Measurements from ENCODE around the gene GSG1.
"Not testable (repeated sequence)": the region's sequence is repeated elsewhere in the genome, so short reads cannot be mapped to it uniquely, and the experiment has no call there.

The GSG1 gene

DNA sequence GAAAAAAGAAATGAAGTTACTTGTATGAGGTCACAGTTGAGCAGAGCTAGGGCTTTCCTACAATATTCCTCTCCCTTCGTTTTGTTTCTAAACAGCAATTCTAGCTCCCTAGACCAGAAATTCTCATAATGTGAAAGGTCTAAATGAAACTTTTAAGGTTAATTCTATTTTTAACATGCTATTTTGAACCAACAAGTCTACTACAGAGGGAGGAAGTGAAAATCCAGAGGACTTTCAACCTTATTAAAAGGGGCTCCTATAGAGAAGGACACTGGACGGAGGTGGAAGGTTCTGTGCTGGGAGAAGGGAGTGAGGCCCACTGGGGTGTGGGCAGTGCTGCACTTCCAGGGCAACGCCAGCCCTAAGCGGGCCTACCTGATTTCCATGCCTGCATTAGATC, 13.4 kb downstream of the GSG1 start:
- peaks cover 4% of the 10 kb centered on the region for H3K36me3 ChIP-seq (ENCODE audit: insufficient read depth, insufficient read length, low read length)
- H3K4me3 ChIP-seq (ENCODE audit: insufficient read length, low read depth): no peak overlapping the region
- H3K9ac ChIP-seq (ENCODE audit: insufficient read length, low read depth): no peak overlapping the region
- H3K9me3 ChIP-seq (ENCODE audit: insufficient read depth, low read length): no peaks in the 10 kb centered on the region
- no peaks in the 10 kb centered on the region for H3K27me3 ChIP-seq (ENCODE audit: insufficient read depth, insufficient read length)
- no peak for DNase-seq (ENCODE audit: low read depth, low spot score)
- peaks cover 21% of the 10 kb centered on the region for H3K4me1 ChIP-seq (ENCODE audit: insufficient read depth, insufficient read length)
- TF ChIP-seq YY1 (IDR thresholded peaks at IDR 0.05; ENCODE audit: insufficient read depth, insufficient read length) (no peak), ZNF274 (IDR thresholded peaks at IDR 0.05; ENCODE audit: low read depth, low read length) (no peak), SUZ12 (IDR thresholded peaks at IDR 0.05; ENCODE audit: extremely low read depth, insufficient read depth, insufficient read length) (no peak)

DNA sequence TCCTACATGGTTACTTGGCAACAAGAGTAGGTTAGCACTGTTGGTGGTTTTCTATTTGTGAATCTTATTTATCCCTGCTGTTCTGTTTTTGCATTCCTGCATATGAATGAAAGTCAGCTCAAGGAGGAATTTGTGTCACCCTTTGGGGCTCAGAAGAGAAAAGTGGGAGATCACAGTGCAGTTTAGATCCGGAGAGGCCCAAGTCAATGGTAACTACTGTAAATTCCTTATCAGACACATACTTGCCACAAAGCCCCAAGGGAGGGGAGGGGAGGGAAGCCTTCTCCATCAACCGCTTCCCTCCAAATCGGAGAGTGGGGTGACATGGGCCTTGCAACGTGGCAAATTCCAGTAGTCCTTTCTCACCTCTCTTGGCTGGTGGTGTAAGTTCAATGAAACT, 15.0 kb downstream of the GSG1 start:
- Histone ChIP-seq H3K4me3 (ENCODE audit: insufficient read length, low read depth) (no peak overlapping the region), H3K9ac (ENCODE audit: insufficient read length, low read depth) (peak overlapping the region; percentile 7)

DNA sequence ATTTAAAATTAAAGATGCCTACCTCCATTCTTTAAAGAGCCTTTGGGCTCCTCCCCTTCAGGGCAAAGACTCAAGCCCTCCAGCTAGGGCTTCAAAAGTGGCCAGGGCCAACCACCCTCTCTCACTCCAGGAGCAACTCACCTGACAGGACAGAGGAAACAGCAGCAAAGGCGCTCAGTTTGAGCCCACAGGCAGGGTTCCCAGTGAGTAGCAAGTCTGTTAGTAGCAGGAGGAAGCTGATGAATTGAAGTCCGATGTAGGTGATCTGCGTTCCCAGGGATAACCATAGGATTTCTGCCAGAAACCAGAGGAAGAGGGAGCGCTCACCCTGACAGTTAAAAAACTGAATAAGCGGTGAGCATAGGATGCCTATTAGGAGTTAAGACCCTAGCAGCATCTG, 15.7 kb downstream of the GSG1 start:
- H3K9ac ChIP-seq (ENCODE audit: insufficient read length, low read depth): peak overlapping the region; percentile 2
- no peaks in the 10 kb centered on the region for H3K27me3 ChIP-seq (ENCODE audit: insufficient read depth, insufficient read length)
- TF ChIP-seq YY1 (IDR thresholded peaks at IDR 0.05; ENCODE audit: insufficient read depth, insufficient read length): no peak
- no peak for TF ChIP-seq SUZ12 (IDR thresholded peaks at IDR 0.05; ENCODE audit: extremely low read depth, insufficient read depth, insufficient read length)
- TF ChIP-seq ZNF274 (IDR thresholded peaks at IDR 0.05; ENCODE audit: low read depth, low read length): no peak
- no peak overlapping the region for H3K4me3 ChIP-seq (ENCODE audit: insufficient read length, low read depth)
- peaks cover 8% of the 10 kb centered on the region for H3K36me3 ChIP-seq (ENCODE audit: insufficient read depth, insufficient read length, low read length)
- peaks cover 19% of the 10 kb centered on the region for H3K4me1 ChIP-seq (ENCODE audit: insufficient read depth, insufficient read length)
- no peaks in the 10 kb centered on the region for H3K9me3 ChIP-seq (ENCODE audit: insufficient read depth, low read length)
- peak; percentile 56 for DNase-seq (ENCODE audit: low read depth, low spot score)

More for the DNA sequence above, 15.0 kb downstream of the GSG1 start:
- Histone ChIP-seq H3K36me3 (ENCODE audit: insufficient read depth, insufficient read length, low read length) (peaks cover 8% of the 10 kb centered on the region), H3K4me1 (ENCODE audit: insufficient read depth, insufficient read length) (peaks cover 20% of the 10 kb centered on the region), H3K27me3 (ENCODE audit: insufficient read depth, insufficient read length) (no peaks in the 10 kb centered on the region), H3K9me3 (ENCODE audit: insufficient read depth, low read length) (no peaks in the 10 kb centered on the region)
- peak; percentile 99 for DNase-seq (ENCODE audit: low read depth, low spot score)
- no peak for TF ChIP-seq ZNF274 (IDR thresholded peaks at IDR 0.05; ENCODE audit: low read depth, low read length)
- TF ChIP-seq SUZ12 (IDR thresholded peaks at IDR 0.05; ENCODE audit: extremely low read depth, insufficient read depth, insufficient read length): no peak
- TF ChIP-seq YY1 (IDR thresholded peaks at IDR 0.05; ENCODE audit: insufficient read depth, insufficient read length): no peak

DNA sequence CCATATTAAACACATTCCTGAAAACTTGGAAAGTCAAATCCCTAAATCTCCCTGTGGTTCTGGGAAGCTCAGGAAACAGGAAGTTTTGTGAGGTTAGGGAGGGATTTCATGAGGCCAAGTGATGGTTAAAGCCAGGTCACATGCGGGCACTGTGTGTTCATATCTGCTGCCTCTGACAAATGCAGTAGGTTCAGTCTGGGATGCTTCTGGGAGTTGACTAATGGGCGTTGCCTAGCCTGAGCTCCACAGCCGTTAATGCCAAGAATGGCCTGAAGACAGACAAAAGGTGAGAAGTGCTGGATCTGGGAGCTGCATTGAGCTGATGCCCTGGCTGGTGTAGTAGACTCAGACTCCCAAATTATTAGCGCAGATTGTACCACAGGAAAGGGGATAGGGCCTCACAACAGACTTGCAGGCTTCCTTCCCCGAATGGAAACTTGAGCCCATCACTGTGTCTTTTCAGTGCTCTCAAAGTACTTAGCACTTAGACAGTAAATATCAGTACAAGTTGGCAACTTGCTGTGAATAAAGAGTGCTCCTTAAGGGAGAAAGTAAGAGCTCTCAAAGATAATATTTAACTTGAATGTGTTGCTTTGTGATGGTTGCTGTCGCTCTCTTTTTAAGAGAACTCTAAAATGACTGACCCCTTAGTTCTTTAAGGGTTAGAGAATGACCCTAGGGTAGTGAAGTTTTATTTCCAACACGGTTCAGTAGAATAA, 17.3 kb downstream of the GSG1 start:
- H3K9me3 ChIP-seq (ENCODE audit: insufficient read depth, low read length): no peaks in the 10 kb centered on the region
- H3K4me3 ChIP-seq (ENCODE audit: insufficient read length, low read depth): no peak overlapping the region
- DNase-seq (ENCODE audit: low read depth, low spot score): no peak
- peaks cover 10% of the 10 kb centered on the region for H3K36me3 ChIP-seq (ENCODE audit: insufficient read depth, insufficient read length, low read length)
- TF ChIP-seq YY1 (IDR thresholded peaks at IDR 0.05; ENCODE audit: insufficient read depth, insufficient read length): no peak
- TF ChIP-seq SUZ12 (IDR thresholded peaks at IDR 0.05; ENCODE audit: extremely low read depth, insufficient read depth, insufficient read length): no peak
- TF ChIP-seq ZNF274 (IDR thresholded peaks at IDR 0.05; ENCODE audit: low read depth, low read length): no peak
- H3K27me3 ChIP-seq (ENCODE audit: insufficient read depth, insufficient read length): no peaks in the 10 kb centered on the region
- peaks cover 14% of the 10 kb centered on the region for H3K4me1 ChIP-seq (ENCODE audit: insufficient read depth, insufficient read length)
- H3K9ac ChIP-seq (ENCODE audit: insufficient read length, low read depth): no peak overlapping the region

DNA sequence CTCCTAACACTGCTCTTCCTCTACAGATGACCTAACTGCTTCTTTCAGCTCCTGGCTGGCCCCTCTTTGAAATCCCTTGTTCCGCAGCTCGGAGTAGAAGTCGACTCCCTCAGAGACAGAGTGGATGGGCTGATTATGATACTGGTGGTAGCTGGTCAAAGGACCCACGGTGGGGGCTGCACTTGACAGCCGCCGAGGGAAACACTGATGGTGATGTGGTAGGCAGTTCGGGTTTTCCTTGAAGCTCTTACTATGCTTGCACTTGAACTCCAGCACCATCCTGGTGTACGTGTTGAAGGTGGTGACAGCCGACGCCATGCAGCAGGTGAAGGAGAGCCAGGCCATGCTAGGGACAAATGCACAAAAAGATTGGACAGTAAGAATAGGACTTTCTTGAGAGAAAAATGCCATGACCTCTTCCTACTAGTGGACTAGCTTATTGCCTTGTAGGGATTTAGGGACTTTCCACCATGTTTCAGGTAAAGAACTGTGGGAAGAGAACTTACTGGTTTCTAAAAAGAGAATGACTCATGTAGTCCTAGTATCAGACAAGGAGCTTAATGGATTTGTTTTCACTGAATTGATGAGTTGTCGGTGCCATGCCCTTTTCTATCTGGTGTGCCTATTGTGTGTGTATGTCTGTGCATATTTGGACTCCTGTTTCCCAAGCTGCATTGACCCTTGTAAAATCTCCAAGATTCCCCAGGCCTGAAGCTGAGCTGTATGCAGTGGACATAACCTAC, 18.4 kb downstream of the GSG1 start:
- Histone ChIP-seq H3K9me3 (ENCODE audit: insufficient read depth, low read length) (no peaks in the 10 kb centered on the region), H3K36me3 (ENCODE audit: insufficient read depth, insufficient read length, low read length) (peaks cover 17% of the 10 kb centered on the region), H3K4me3 (ENCODE audit: insufficient read length, low read depth) (no peak overlapping the region), H3K4me1 (ENCODE audit: insufficient read depth, insufficient read length) (peaks cover 14% of the 10 kb centered on the region), H3K9ac (ENCODE audit: insufficient read length, low read depth) (no peak overlapping the region), H3K27me3 (ENCODE audit: insufficient read depth, insufficient read length) (no peaks in the 10 kb centered on the region)
- TF ChIP-seq YY1 (IDR thresholded peaks at IDR 0.05; ENCODE audit: insufficient read depth, insufficient read length) (no peak), ZNF274 (IDR thresholded peaks at IDR 0.05; ENCODE audit: low read depth, low read length) (no peak), SUZ12 (IDR thresholded peaks at IDR 0.05; ENCODE audit: extremely low read depth, insufficient read depth, insufficient read length) (no peak)
- DNase-seq (ENCODE audit: low read depth, low spot score): no peak

DNA sequence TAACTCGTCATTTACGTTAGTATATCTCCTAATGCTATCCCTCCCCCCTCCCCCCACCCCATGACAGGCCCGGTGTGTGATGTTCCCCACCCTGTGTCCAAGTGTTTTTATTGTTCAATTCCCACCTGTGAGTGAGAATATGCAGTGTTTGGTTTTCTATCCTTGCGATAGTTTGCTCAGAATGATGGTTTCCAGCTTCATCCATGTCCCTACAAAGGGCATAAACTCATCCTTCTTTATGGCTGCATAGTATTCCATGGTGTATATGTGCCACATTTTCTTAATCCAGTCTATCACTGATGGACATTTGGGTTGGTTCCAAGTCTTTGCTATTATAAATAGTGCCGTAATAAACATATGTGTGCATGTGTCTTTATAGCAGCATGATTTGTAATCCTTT, 19.8 kb downstream of the GSG1 start:
- H3K27me3 ChIP-seq (ENCODE audit: insufficient read depth, insufficient read length); DNase-seq (ENCODE audit: low read depth, low spot score); H3K4me3 ChIP-seq (ENCODE audit: insufficient read length, low read depth); H3K9ac ChIP-seq (ENCODE audit: insufficient read length, low read depth); H3K9me3 ChIP-seq (ENCODE audit: insufficient read depth, low read length): not testable (repeated sequence)
- H3K36me3 ChIP-seq (ENCODE audit: insufficient read depth, insufficient read length, low read length): peaks cover 22% of the 10 kb centered on the region
- H3K4me1 ChIP-seq (ENCODE audit: insufficient read depth, insufficient read length): peaks cover 14% of the 10 kb centered on the region

DNA sequence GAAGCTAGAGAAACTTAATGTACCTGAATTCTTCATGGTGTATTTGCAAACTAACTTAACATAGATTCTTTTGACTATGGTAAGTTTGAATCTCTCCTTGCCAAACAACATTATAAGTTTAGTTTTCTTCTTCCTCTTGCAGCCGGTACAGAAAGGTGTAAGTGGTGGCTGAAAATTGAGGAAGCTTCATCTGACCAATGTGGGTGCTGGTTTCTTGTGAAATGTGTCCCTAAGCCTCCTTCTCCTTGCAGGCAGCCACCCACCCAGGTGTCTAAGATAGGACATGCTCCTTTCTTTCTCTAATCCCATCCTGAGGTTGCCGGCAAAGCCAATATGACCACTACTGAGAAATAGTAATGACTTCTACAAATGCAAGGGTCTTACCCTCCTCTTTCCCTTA, 20.6 kb downstream of the GSG1 start:
- H3K9me3 ChIP-seq (ENCODE audit: insufficient read depth, low read length): no peaks in the 10 kb centered on the region
- H3K9ac ChIP-seq (ENCODE audit: insufficient read length, low read depth): no peak overlapping the region
- H3K36me3 ChIP-seq (ENCODE audit: insufficient read depth, insufficient read length, low read length): peaks cover 22% of the 10 kb centered on the region
- peaks cover 11% of the 10 kb centered on the region for H3K4me1 ChIP-seq (ENCODE audit: insufficient read depth, insufficient read length)
- H3K27me3 ChIP-seq (ENCODE audit: insufficient read depth, insufficient read length): no peaks in the 10 kb centered on the region
- TF ChIP-seq YY1 (IDR thresholded peaks at IDR 0.05; ENCODE audit: insufficient read depth, insufficient read length): no peak
- TF ChIP-seq ZNF274 (IDR thresholded peaks at IDR 0.05; ENCODE audit: low read depth, low read length): no peak
- TF ChIP-seq SUZ12 (IDR thresholded peaks at IDR 0.05; ENCODE audit: extremely low read depth, insufficient read depth, insufficient read length): no peak
- no peak for DNase-seq (ENCODE audit: low read depth, low spot score)
- H3K4me3 ChIP-seq (ENCODE audit: insufficient read length, low read depth): no peak overlapping the region
